Esophagus squamous epithelium (tissue), 4 donors: ENCODE results near the gene GULP1.

ENCODE experiments used
- POLR2A ChIP-seq, 4 donors: fragments of 450-650 bp; IDR thresholded peaks; one replicate each; pipeline ENCODE4 v1.6.1; 2017; ENCODE audit warnings: antibody characterized with exemption in 4 of 4, mild to moderate bottlenecking in 4 of 4, moderate library complexity in 3 of 4
- TF ChIP-seq, protein P1 (sequence below), 6 experiments: fragments of 450-650 bp in 4 of 6; fragments of 200-600 bp in 2 of 6; sonication (generic) in 2 of 6; IDR thresholded peaks; one replicate each; pipeline ENCODE4 v1.5.1; 2016 to 2019; ENCODE audit warnings: antibody characterized with exemption in 6 of 6, mild to moderate bottlenecking in 4 of 6, moderate library complexity in 4 of 6

DNA sequence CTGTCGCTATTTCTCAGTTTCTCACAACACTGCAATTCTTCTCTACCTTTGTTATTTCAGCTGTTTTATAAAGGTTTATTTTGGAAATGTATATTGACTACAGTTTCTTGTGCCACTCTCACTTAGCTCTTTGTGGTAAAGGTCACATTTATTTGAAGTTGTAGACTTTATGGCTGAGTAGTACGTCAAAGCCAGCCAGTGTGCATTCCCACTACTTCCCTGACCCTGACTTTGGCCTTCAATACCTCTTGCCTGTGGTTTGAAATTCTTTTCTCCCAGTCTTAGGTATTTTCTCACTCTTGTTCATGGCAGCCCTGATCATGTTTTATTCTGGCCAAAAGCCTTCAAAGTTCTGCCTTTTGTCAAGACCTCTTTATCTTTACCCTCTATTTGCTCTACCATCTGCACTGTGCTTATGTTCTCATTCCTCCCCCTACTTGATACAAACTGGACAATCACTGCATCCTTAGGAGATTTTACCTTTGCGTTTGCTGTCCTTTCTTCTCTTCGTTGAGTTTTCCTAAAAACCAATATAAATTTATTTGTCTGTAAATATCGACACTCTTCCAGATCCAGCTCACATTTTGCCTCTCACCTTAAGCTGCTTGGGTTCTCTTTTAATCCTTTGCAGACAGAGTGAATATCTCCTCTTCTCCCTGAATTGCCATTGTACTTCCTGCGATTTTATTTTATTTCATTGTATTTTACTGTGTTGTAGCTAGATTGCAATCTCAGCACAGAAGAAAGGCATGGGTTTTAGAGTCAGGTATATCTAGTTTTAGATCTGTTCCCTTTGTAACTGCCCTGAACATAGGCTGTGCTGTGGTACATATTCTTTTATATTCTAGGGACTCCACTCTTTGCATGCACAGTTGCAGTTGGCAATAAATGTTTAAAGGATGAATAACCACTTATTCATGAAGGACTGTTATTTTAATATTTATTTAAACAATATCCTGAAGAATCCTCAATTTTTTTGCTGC, 31.2 kb downstream of the GULP1 start:
- no peak for TF ChIP-seq POLR2A (IDR thresholded peaks at IDR 0.05)
- TF ChIP-seq, protein P1, sequence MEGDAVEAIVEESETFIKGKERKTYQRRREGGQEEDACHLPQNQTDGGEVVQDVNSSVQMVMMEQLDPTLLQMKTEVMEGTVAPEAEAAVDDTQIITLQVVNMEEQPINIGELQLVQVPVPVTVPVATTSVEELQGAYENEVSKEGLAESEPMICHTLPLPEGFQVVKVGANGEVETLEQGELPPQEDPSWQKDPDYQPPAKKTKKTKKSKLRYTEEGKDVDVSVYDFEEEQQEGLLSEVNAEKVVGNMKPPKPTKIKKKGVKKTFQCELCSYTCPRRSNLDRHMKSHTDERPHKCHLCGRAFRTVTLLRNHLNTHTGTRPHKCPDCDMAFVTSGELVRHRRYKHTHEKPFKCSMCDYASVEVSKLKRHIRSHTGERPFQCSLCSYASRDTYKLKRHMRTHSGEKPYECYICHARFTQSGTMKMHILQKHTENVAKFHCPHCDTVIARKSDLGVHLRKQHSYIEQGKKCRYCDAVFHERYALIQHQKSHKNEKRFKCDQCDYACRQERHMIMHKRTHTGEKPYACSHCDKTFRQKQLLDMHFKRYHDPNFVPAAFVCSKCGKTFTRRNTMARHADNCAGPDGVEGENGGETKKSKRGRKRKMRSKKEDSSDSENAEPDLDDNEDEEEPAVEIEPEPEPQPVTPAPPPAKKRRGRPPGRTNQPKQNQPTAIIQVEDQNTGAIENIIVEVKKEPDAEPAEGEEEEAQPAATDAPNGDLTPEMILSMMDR (IDR thresholded peaks at IDR 0.05): no peak
